ENCODE data around the gene RTBDN.
"Not testable (repeated sequence)": the region's sequence is repeated elsewhere in the genome, so short reads cannot be mapped to it uniquely, and the experiment has no call there.

Gene RTBDN

GRCh38 chr19:12856653-12857052, 22.3 kb upstream of the RTBDN start:
- no peak for DNase-seq (ENCODE audit: low spot score)

GRCh38 chr19:12847159-12848139, 13.1 kb upstream of the RTBDN start:
- peak; percentile 95 for DNase-seq (ENCODE audit: low spot score)

GRCh38 chr19:12846613-12847012, 12.2 kb upstream of the RTBDN start:
- DNase-seq (ENCODE audit: low spot score): not testable (repeated sequence)

- DNase-seq (ENCODE audit: low spot score): no peak
Measured at GRCh38 chr19:12843999-12844732, 9.8 kb upstream of the RTBDN start.

GRCh38 chr19:12843328-12843727, 8.9 kb upstream of the RTBDN start:
- DNase-seq (ENCODE audit: low spot score): no peak

GRCh38 chr19:12842511-12842910, 8.1 kb upstream of the RTBDN start:
- DNase-seq (ENCODE audit: low spot score): no peak

- DNase-seq (ENCODE audit: low spot score): peak; percentile 90
Measured at GRCh38 chr19:12841094-12841493, 6.7 kb upstream of the RTBDN start.

- DNase-seq (ENCODE audit: low spot score): peak; percentile 87
Measured at GRCh38 chr19:12840091-12841079, 6.0 kb upstream of the RTBDN start.

GRCh38 chr19:12838886-12839756, 4.7 kb upstream of the RTBDN start:
- no peak for DNase-seq (ENCODE audit: low spot score)

- peak; percentile 89 for DNase-seq (ENCODE audit: low spot score)
Measured at GRCh38 chr19:12838182-12838885, 4.0 kb upstream of the RTBDN start, which contains the start of gene MAST1. Gene MAST1, plus strand, starts transcription at chr19:12838515. Its CDS starts 58 bp downstream, at chr19:12838573.

- DNase-seq (ENCODE audit: low spot score): no peak
Measured at GRCh38 chr19:12837225-12837624, 2.8 kb upstream of the RTBDN start.

GRCh38 chr19:12836529-12836863, 2.1 kb upstream of the RTBDN start:
- DNase-seq (ENCODE audit: low spot score): no peak

- DNase-seq (ENCODE audit: low spot score): peak; percentile 84
Measured at GRCh38 chr19:12834976-12835757, 788 bp upstream of the RTBDN start.

GRCh38 chr19:12833738-12834565, 427 bp downstream of the RTBDN start:
- DNase-seq (ENCODE audit: low spot score): peak; percentile 95

GRCh38 chr19:12833418-12833737, 1.0 kb downstream of the RTBDN start:
- no peak for DNase-seq (ENCODE audit: low spot score)

GRCh38 chr19:12828494-12828893, 5.9 kb downstream of the RTBDN start:
- DNase-seq (ENCODE audit: low spot score): peak; percentile 87

- DNase-seq (ENCODE audit: low spot score): peak; percentile 91
Measured at GRCh38 chr19:12825254-12826131, 8.9 kb downstream of the RTBDN start.

- no peak for DNase-seq (ENCODE audit: low spot score)
Measured at GRCh38 chr19:12821761-12822160, 12.6 kb downstream of the RTBDN start.
